Tibial nerve (tissue), 4 donors: Measurements from ENCODE around the gene GIPC2.

Source experiments
- EP300 ChIP-seq, 2 donors: sonication (generic); formaldehyde crosslinking; IDR thresholded peaks; one replicate each; pipeline ENCODE4 v1.6.1; 2017; ENCODE audit warnings: antibody characterized with exemption in 2 of 2, mild to moderate bottlenecking in 1 of 2
- TF ChIP-seq, protein P1 (sequence below), 5 experiments: fragments of 200-600 bp in 3 of 5; fragments of 450-650 bp in 2 of 5; sonication (generic) in 3 of 5; IDR thresholded peaks; one replicate each; pipeline ENCODE4 v1.5.1; 2016 to 2019; ENCODE audit warnings: antibody characterized with exemption in 5 of 5, mild to moderate bottlenecking in 3 of 5, moderate library complexity in 2 of 5

DNA sequence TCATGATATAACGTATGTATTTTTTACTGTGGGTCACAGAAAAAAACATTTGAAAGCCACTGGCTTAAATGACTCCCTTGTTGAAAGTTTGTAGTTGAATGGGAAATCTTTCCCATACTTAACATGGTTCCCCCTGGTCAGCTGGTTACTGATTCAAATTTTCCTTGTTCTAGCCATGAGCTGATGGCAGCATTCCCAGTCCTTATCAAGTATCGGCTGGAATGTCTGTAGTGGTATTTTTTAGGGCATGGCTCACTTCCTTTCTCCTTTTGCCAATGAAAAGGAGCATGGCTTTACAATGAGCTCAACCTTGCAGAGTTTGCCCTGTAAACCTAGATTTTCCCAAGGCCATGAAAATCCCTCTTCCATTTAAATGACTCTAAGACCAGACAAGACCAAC lies 55.7 kb downstream of the GIPC2 start:
- TF ChIP-seq, protein P1, sequence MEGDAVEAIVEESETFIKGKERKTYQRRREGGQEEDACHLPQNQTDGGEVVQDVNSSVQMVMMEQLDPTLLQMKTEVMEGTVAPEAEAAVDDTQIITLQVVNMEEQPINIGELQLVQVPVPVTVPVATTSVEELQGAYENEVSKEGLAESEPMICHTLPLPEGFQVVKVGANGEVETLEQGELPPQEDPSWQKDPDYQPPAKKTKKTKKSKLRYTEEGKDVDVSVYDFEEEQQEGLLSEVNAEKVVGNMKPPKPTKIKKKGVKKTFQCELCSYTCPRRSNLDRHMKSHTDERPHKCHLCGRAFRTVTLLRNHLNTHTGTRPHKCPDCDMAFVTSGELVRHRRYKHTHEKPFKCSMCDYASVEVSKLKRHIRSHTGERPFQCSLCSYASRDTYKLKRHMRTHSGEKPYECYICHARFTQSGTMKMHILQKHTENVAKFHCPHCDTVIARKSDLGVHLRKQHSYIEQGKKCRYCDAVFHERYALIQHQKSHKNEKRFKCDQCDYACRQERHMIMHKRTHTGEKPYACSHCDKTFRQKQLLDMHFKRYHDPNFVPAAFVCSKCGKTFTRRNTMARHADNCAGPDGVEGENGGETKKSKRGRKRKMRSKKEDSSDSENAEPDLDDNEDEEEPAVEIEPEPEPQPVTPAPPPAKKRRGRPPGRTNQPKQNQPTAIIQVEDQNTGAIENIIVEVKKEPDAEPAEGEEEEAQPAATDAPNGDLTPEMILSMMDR (IDR thresholded peaks at IDR 0.05): no peak
- peak in 1 of 2 donors; percentile 64 for TF ChIP-seq EP300 (IDR thresholded peaks at IDR 0.05)
